Parathyroid adenoma (tissue), 2 donors: ENCODE measurements around the gene UNC80.

Experiments used
- H2AFZ ChIP-seq: fragments of 300-600 bp; sonication (generic); one replicate; pipeline ENCODE4 v1.7.0; 2017; ENCODE audit warnings: antibody characterized with exemption, mild to moderate bottlenecking
- H3K27ac ChIP-seq: fragments of 300-600 bp; sonication (generic); one replicate; pipeline ENCODE4 v1.7.0; 2017
- H3K27me3 ChIP-seq: fragments of 300-600 bp; sonication (generic); one replicate; pipeline ENCODE4 v1.7.0; 2017; ENCODE audit warnings: low read length; ENCODE audit not compliant: control insufficient read depth, insufficient read depth
- H3K36me3 ChIP-seq: fragments of 300-600 bp; sonication (generic); one replicate; pipeline ENCODE4 v1.7.0; 2017; ENCODE audit warnings: low read length; ENCODE audit not compliant: control insufficient read depth, insufficient read depth
- H3K4me1 ChIP-seq: fragments of 300-600 bp; sonication (generic); one replicate; pipeline ENCODE4 v1.7.0; 2017; ENCODE audit warnings: control low read depth
- H3K4me2 ChIP-seq: fragments of 300-600 bp; sonication (generic); one replicate; pipeline ENCODE4 v1.7.0; 2017; ENCODE audit warnings: low read length
- H3K4me3 ChIP-seq: fragments of 300-600 bp; sonication (generic); one replicate; pipeline ENCODE4 v1.7.0; 2017; ENCODE audit warnings: low read depth, low read length
- H3K79me2 ChIP-seq: fragments of 300-600 bp; sonication (generic); one replicate; pipeline ENCODE4 v1.7.0; 2017; ENCODE audit warnings: control low read depth
- H3K9ac ChIP-seq: fragments of 300-600 bp; sonication (generic); one replicate; pipeline ENCODE4 v1.7.0; 2017; ENCODE audit warnings: mild to moderate bottlenecking
- H3K9me3 ChIP-seq: fragments of 300-600 bp; sonication (generic); one replicate; pipeline ENCODE4 v1.7.0; 2017; ENCODE audit warnings: low read length; ENCODE audit not compliant: control insufficient read depth
- CTCF ChIP-seq: fragments of 300-600 bp; sonication (generic); IDR thresholded peaks from one replicate; pipeline ENCODE4 v1.7.0; 2017; ENCODE audit warnings: antibody characterized with exemption, mild to moderate bottlenecking
- donor health status: primary hyperparathyroidism.

Gene UNC80

DNA sequence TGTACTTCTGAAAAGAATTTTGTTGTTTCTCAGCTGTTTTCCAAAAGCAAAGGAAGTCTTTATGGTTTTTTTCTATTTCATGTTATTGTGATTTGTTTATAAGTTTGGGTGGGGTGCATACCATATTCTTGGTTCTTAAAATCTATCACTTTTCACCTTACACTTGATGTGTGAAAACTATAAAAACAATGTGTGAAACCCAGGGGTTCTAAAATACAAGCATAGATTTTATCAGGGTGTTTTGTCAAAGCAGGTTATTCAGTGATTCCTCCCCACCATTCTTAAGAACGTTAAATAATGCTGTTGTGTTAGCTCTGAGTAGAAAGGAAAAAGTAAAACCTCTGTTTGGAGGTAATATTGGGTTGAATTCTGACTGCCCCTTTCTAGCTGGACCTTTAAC lies 248.5 kb downstream of the UNC80 start:
- H3K27ac ChIP-seq: peak overlapping the region; percentile 27
- H3K9ac ChIP-seq: no peak overlapping the region
- H3K4me2 ChIP-seq: no peak overlapping the region
- TF ChIP-seq CTCF: no peak
- H3K4me3 ChIP-seq: no peak overlapping the region
- no peaks in the 10 kb centered on the region for H3K9me3 ChIP-seq
- H3K4me1 ChIP-seq: peaks cover 15% of the 10 kb centered on the region
- H3K79me2 ChIP-seq: no peaks in the 10 kb centered on the region
- no peaks in the 10 kb centered on the region for H3K27me3 ChIP-seq
- peaks cover 4% of the 10 kb centered on the region for H3K36me3 ChIP-seq
- H2AFZ ChIP-seq: no peak overlapping the region

DNA sequence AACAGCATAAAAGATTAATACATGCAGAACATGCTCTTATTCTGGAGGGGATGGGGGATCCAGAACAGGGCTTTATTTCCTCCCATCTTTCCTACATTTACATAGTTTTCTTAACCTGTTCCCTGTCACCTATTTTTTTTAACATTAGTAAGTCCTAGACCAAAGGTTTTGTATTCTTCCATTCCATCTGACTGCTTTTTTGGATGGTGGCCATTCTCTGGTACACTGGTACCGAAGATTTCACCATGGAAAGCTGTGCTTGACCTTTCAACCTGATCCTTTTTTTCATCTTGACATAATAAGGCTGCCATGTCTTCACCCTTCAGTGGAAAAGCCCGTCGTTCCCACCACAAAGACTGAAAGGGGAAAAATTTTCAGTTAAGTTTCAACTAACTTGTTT lies 251.2 kb downstream of the UNC80 start:
- H3K9me3 ChIP-seq: no peaks in the 10 kb centered on the region
- H3K27me3 ChIP-seq: no peaks in the 10 kb centered on the region
- no peak overlapping the region for H3K9ac ChIP-seq
- H3K27ac ChIP-seq: peak overlapping the region; percentile 13
- H3K4me3 ChIP-seq: no peak overlapping the region
- no peaks in the 10 kb centered on the region for H3K79me2 ChIP-seq
- no peak overlapping the region for H3K4me2 ChIP-seq
- H2AFZ ChIP-seq: no peak overlapping the region
- no peak for TF ChIP-seq CTCF
- H3K36me3 ChIP-seq: peaks cover 4% of the 10 kb centered on the region
- peaks cover 18% of the 10 kb centered on the region for H3K4me1 ChIP-seq

- H3K27ac ChIP-seq: no peak overlapping the region
- no peaks in the 10 kb centered on the region for H3K27me3 ChIP-seq
- peaks cover 4% of the 10 kb centered on the region for H3K36me3 ChIP-seq
- H2AFZ ChIP-seq: no peak overlapping the region
- H3K4me1 ChIP-seq: peaks cover 25% of the 10 kb centered on the region
- no peaks in the 10 kb centered on the region for H3K79me2 ChIP-seq
- H3K9me3 ChIP-seq: no peaks in the 10 kb centered on the region
- TF ChIP-seq CTCF: no peak
- no peak overlapping the region for H3K9ac ChIP-seq
- no peak overlapping the region for H3K4me2 ChIP-seq
- H3K4me3 ChIP-seq: no peak overlapping the region
Observed at GRCh38 chr2:210027608-210028007, 256.0 kb downstream of the UNC80 start.

GRCh38 chr2:210028178-210028577 lies 256.5 kb downstream of the UNC80 start:
- peak overlapping the region; percentile 17 for H3K27ac ChIP-seq
- no peak for TF ChIP-seq CTCF
- no peak overlapping the region for H2AFZ ChIP-seq
- peaks cover 21% of the 10 kb centered on the region for H3K4me1 ChIP-seq
- no peak overlapping the region for H3K4me3 ChIP-seq
- peaks cover 4% of the 10 kb centered on the region for H3K36me3 ChIP-seq
- H3K9ac ChIP-seq: no peak overlapping the region
- H3K79me2 ChIP-seq: no peaks in the 10 kb centered on the region
- no peaks in the 10 kb centered on the region for H3K9me3 ChIP-seq
- H3K4me2 ChIP-seq: no peak overlapping the region
- H3K27me3 ChIP-seq: no peaks in the 10 kb centered on the region

DNA sequence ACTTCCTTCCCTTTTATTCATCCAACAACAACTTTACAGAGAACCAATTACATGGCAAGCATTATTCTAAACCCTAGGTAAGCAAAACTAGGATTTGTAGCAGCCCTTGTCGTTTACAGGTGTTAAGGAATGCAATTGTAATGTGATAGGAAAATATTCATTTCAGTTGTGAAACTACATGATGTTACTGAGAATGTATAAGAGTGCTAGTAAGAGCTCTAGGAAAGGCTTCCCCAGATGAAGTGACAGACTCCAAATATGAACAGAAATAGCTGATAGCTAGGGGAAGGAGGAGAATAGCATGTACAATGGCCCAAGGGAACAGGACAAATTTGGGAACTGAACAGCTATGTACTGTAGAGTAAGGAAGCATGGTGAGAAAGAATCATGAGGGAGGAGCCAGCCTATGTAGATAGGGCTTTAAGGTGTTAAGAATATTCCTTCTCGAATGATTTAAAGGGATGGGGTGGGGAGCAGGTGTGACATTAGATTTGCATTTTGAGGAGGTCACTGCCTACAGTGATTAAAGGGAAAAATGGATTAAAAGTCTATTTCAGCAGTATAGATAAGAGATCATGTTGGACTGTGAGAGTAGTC lies 262.6 kb downstream of the UNC80 start:
- H3K4me3 ChIP-seq: no peak overlapping the region
- no peak overlapping the region for H2AFZ ChIP-seq
- H3K9me3 ChIP-seq: no peaks in the 10 kb centered on the region
- no peaks in the 10 kb centered on the region for H3K36me3 ChIP-seq
- TF ChIP-seq CTCF: no peak
- H3K27ac ChIP-seq: peak overlapping the region; percentile 5
- no peak overlapping the region for H3K4me2 ChIP-seq
- no peaks in the 10 kb centered on the region for H3K79me2 ChIP-seq
- no peak overlapping the region for H3K9ac ChIP-seq
- H3K27me3 ChIP-seq: no peaks in the 10 kb centered on the region
- H3K4me1 ChIP-seq: peaks cover 8% of the 10 kb centered on the region
